Measurements from ENCODE around the gene CADPS2. TPM values are rescaled to one million over a fixed set of nuclear protein-coding genes. Genes with fewer than 3 reads are reported as not detected.

CADPS2 gene
- total and polyA plus RNA-seq, 8 donors: 7.7 to 27.3 (median 18.6) TPM

DNA sequence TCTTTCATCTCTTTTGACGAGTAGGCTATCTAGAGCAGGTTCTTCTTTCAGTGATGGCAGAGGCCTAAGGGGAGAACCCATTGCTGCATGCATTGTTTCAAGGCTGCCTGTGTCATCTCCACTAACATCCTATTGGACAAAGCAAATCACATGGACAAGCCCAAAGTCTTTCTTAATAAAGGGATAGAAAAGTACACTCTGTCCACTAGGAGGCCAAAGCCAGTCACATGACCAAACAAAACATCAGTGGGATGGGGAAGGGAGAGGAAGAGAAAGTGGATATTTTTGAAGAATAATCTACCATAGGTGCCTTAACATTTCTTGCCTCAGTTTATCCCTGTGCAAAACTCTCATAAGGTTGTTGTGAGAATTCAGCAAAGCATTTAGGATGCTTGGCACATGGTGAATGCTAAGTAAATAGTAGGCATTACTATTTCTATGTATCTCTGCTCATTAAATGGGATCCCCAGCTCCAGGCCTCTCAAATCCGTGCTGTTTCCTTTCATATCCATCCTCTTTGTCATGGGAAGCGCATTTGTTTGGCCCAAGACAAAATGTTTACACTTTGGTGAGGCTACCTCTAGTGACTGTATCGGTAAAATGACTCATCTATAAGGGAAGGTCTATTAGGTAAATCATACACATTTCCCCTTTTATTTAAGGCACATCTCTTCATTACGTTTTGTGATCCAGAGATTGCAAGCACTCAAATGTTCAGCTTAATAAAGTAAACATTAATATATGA, 16.7 kb upstream of the CADPS2 start:
- 90 to 93% methylated on average over 5 of the region's 5 CpGs for WGBS, 2 donors
- FAIRE-seq (no peak), ATAC-seq (no peak), DNase-seq (no peak)
- Histone ChIP-seq H3K9me3 (no peaks in the 10 kb centered on the region), H3K36me3 (no peaks in the 10 kb centered on the region), H3K27ac (no peak overlapping the region), H3K4me3 (no peak overlapping the region), H3K27me3 (no peaks in the 10 kb centered on the region), H3K4me1 (no peaks in the 10 kb centered on the region)
- intact Hi-C loops (cut with DNase I): loop anchor here in 1 of 3 donors (10.0 kb wide), 1 partner anchor 242 kb away; no protein-coding TSS in a partner anchor
- TF ChIP-seq, protein P1, sequence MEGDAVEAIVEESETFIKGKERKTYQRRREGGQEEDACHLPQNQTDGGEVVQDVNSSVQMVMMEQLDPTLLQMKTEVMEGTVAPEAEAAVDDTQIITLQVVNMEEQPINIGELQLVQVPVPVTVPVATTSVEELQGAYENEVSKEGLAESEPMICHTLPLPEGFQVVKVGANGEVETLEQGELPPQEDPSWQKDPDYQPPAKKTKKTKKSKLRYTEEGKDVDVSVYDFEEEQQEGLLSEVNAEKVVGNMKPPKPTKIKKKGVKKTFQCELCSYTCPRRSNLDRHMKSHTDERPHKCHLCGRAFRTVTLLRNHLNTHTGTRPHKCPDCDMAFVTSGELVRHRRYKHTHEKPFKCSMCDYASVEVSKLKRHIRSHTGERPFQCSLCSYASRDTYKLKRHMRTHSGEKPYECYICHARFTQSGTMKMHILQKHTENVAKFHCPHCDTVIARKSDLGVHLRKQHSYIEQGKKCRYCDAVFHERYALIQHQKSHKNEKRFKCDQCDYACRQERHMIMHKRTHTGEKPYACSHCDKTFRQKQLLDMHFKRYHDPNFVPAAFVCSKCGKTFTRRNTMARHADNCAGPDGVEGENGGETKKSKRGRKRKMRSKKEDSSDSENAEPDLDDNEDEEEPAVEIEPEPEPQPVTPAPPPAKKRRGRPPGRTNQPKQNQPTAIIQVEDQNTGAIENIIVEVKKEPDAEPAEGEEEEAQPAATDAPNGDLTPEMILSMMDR (IDR thresholded peaks at IDR 0.05): no peak

DNA sequence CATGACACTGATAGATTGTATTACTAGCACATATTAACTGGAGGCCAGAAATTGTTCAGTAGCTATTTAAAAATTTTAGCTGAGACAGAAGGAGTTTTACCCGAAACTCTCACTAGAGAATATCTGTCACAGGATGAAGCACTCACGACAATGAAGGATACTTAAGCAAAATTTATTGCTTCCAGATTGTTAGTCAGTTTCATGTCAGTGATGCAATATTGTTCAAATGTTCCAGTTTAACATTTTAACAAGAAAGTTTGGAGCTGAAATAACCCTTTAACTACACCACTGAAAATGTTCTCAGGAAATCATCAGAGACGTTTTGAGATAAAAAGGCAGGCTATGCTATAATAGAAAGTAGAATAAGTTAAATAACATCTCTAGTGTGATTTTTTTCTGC, 15.0 kb upstream of the CADPS2 start:
- Histone ChIP-seq H3K4me3 (no peak overlapping the region), H3K9me3 (no peaks in the 10 kb centered on the region), H3K27me3 (no peaks in the 10 kb centered on the region), H3K4me1 (no peaks in the 10 kb centered on the region), H3K27ac (no peak overlapping the region), H3K36me3 (no peaks in the 10 kb centered on the region)
- FAIRE-seq (no peak), ATAC-seq (no peak), DNase-seq (no peak)
- TF ChIP-seq, protein P1 (IDR thresholded peaks at IDR 0.05): no peak
- intact Hi-C loops (cut with DNase I): loop anchor here in 1 of 3 donors (10.0 kb wide), 1 partner anchor 244 kb away; no protein-coding TSS in a partner anchor
- 54 to 58% methylated on average over 3 of the region's 3 CpGs for WGBS, 2 donors

DNA sequence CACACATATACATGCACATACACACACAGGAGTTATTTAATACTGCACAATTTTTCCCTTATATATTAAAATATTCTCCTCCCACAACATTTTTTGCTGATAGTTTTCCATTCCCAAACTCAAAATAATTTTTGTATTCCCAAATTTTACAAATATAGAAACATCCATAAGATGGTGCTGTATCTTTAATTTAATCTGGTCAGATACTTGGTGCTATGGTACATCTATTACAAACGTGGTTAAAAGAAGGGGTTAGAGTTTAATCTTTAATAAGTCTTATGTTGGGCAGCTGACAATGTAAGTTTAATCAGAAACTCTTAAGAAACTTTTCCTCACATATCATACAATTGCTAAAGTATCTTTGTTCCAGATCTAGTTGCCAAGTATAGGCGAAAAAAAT, 10.2 kb upstream of the CADPS2 start:
- Histone ChIP-seq H3K9me3 (no peaks in the 10 kb centered on the region), H3K27me3 (no peaks in the 10 kb centered on the region), H3K36me3 (no peaks in the 10 kb centered on the region), H3K4me1 (peaks cover 0 to 5% (median 0%) of the 10 kb centered on the region in 3 donors), H3K27ac (no peak overlapping the region), H3K4me3 (no peak overlapping the region)
- intact Hi-C loops (cut with DNase I): no loop called here
- 46 to 47% methylated on average over 2 of the region's 2 CpGs for WGBS, 2 donors
- DNase-seq: no peak
- no peak for FAIRE-seq
- no peak for ATAC-seq
- TF ChIP-seq, protein P1 (IDR thresholded peaks at IDR 0.05): no peak

DNA sequence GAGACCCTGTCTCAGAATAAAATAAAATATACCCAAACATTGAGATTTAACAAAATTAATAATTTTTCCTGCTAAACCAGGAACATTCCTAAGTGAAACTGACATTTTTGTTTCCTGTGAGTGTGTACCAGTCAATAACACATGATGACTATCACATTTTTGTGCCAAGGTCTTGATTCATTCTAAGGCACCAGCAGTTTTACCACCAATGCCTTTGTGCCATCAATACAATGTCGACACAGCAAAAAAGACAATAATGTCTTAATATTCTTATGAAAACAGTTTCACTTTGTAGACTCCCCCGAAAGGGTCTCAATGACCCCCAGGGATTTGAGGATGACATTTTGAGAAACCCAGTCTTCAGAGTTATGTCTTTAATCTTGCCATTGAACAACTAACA, 7.2 kb upstream of the CADPS2 start:
- Histone ChIP-seq H3K27me3 (no peaks in the 10 kb centered on the region), H3K9me3 (no peaks in the 10 kb centered on the region), H3K4me1 (peaks cover 0 to 5% (median 0%) of the 10 kb centered on the region in 3 donors), H3K36me3 (no peaks in the 10 kb centered on the region), H3K4me3 (no peak overlapping the region), H3K27ac (no peak overlapping the region)
- TF ChIP-seq, protein P1 (IDR thresholded peaks at IDR 0.05): no peak
- 56 to 61% methylated on average over 2 of the region's 2 CpGs for WGBS, 2 donors
- no peak for DNase-seq
- FAIRE-seq: no peak
- ATAC-seq: no peak
- intact Hi-C loops (cut with DNase I): no loop called here

GRCh38 chr7:122889116-122889515, 2.9 kb upstream of the CADPS2 start:
- Histone ChIP-seq H3K9me3 (no peaks in the 10 kb centered on the region), H3K27ac (no peak overlapping the region), H3K36me3 (no peaks in the 10 kb centered on the region), H3K27me3 (no peaks in the 10 kb centered on the region), H3K4me3 (no peak overlapping the region), H3K4me1 (peaks cover 0 to 13% (median 0%) of the 10 kb centered on the region in 3 donors)
- no peak for FAIRE-seq
- 98 to 100% methylated on average over 1 of the region's 1 CpG for WGBS, 2 donors
- ATAC-seq: no peak
- intact Hi-C loops (cut with DNase I): no loop called here
- TF ChIP-seq, protein P1 (IDR thresholded peaks at IDR 0.05): no peak
- no peak for DNase-seq

All from pancreas (tissue), 10 donors.